ENCODE results near the gene DCBLD1. TPM values are rescaled to one million over a fixed set of nuclear protein-coding genes. Genes with fewer than 3 reads are reported as not detected.

The DCBLD1 gene
- total and polyA plus RNA-seq, 9 of the 15 experiments (the other 6 are each of a cell fraction or from before 2014, with no cell fraction given): 0.80 to 8.5 (median 6.8) TPM

GRCh38 chr6:117494283-117494682 is 11.8 kb downstream of the DCBLD1 start (continued):
- TF ChIP-seq DNMT1 (IDR thresholded peaks at IDR 0.05) (no peak), CHD4 (IDR thresholded peaks at IDR 0.05; ENCODE audit: insufficient read depth, insufficient replicate concordance, low read depth, low read length, poor library complexity, severe bottlenecking) (no peak), HDAC1 (IDR thresholded peaks at IDR 0.05) (no peak), TAL1 (IDR thresholded peaks at IDR 0.05) (peak; percentile 42; the same call in 1 of the 2 replicates)

DNA sequence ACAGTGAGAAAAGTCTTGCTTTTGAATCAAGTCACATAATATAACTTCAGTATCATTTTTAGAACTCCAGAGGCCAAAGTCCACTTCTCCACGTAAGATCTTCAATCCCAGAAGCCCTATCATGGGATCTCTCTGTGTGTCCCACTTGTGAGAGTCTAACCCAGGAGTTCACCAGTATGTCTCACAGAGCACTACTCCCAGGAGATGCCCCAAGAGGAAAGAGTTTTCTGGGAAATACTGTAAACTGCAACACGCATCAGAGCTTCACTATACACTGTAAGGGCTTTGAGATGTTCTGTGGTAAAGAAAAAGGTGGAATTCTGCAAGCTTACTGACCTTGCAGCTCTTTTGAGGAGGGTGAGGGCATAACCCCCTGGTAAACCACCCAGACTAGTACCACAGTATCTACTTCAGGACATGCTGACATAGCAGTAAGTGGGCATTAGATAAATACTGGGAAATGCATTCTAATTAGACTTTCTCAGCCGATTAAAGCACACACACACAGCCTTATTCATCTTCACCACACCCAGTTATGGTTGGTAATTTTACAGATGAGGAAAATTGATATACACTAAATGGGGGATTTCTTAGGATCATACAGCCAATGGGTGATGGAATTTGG is 12.3 kb downstream of the DCBLD1 start:
- H3K4me3 ChIP-seq: no peak overlapping the region
- FAIRE-seq: no peak
- no peaks in the 10 kb centered on the region for H3K36me3 ChIP-seq (ENCODE audit: control insufficient read depth, insufficient read depth, low read length)
- H3K27ac ChIP-seq (ENCODE audit: extremely low read depth, low read depth, low read length): no peak overlapping the region
- H3K9me1 ChIP-seq (ENCODE audit: control insufficient read depth, insufficient read depth, low read length): no peaks in the 10 kb centered on the region
- no peak overlapping the region for H3K9ac ChIP-seq (ENCODE audit: insufficient read depth in 1 of 2, low read depth in 2 of 2, low read length in 2 of 2)
- WGBS (ENCODE audit: insufficient coverage, low coverage, missing lambda C conversion rate): 39% methylated on average over 3 of the region's 3 CpGs
- H3K4me2 ChIP-seq (ENCODE audit: insufficient read depth, low read length): no peak overlapping the region
- H3K9me3 ChIP-seq (replicated peaks; ENCODE audit: control insufficient read depth, insufficient read depth, low read depth, low read length): no peaks in the 10 kb centered on the region
- H3K27me3 ChIP-seq (ENCODE audit: control insufficient read depth in 2 of 2, insufficient read depth in 2 of 2, low read length in 2 of 2): no peaks in the 10 kb centered on the region
- intact Hi-C loops (cut with micrococcal nuclease) (no loop called here), in situ Hi-C loops (cut with MboI) (no loop called here)
- DNase-seq (ENCODE audit: extremely low read depth in 1 of 4, low spot score in 3 of 4): no peak
- H3K79me2 ChIP-seq (ENCODE audit: control insufficient read depth, insufficient read depth, low read length): no peaks in the 10 kb centered on the region
- H2AFZ ChIP-seq (ENCODE audit: low read depth, low read length): no peak overlapping the region
- CTCF ChIA-PET (ENCODE audit: low intra/inter-chr PET ratio): no interaction called here
- POLR2A ChIA-PET: interaction anchor here (0.8 to 1.3 kb wide), 3 partner anchors 11 to 107 kb away, joined by 3 to 4 read pairs (median 3); partner anchors contain the start of genes DCBLD1 and GOPC
- H3K4me1 ChIP-seq (replicated peaks in 1 of 2; ENCODE audit: control insufficient read depth in 2 of 2, insufficient read depth in 2 of 2, low read length in 2 of 2): peaks cover 0 to 5% of the 10 kb centered on the region in 2 experiments; a peak in 2 of 5 replicates
- H4K20me1 ChIP-seq (replicated peaks; ENCODE audit: control insufficient read depth, insufficient read depth, low read length): no peaks in the 10 kb centered on the region
- BruUV-seq (replicated peaks): no TSS peak
- ATAC-seq: peak; percentile 47
- no peak for TF ChIP-seq ADNP (tag; IDR thresholded peaks at IDR 0.05)
- no peak for TF ChIP-seq MYC (IDR thresholded peaks at IDR 0.05; ENCODE audit: low read depth, low read length)
- TF ChIP-seq MYC (CRISPR knock-in tag; IDR thresholded peaks at IDR 0.05; ENCODE audit: borderline replicate concordance, low read depth): no peak
- TF ChIP-seq ZNF57 (CRISPR knock-in tag; IDR thresholded peaks at IDR 0.05): no peak
- TF ChIP-seq KAT7 (CRISPR knock-in tag; IDR thresholded peaks at IDR 0.05; ENCODE audit: borderline replicate concordance): no peak
- TF ChIP-seq ZNF316 (IDR thresholded peaks at IDR 0.05): peak; percentile 55
- TF ChIP-seq, protein P1, sequence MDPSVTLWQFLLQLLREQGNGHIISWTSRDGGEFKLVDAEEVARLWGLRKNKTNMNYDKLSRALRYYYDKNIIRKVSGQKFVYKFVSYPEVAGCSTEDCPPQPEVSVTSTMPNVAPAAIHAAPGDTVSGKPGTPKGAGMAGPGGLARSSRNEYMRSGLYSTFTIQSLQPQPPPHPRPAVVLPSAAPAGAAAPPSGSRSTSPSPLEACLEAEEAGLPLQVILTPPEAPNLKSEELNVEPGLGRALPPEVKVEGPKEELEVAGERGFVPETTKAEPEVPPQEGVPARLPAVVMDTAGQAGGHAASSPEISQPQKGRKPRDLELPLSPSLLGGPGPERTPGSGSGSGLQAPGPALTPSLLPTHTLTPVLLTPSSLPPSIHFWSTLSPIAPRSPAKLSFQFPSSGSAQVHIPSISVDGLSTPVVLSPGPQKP (CRISPR knock-in tag; IDR thresholded peaks at IDR 0.05): no peak
- peak; percentile 51 for TF ChIP-seq MAFG (tag; conservative IDR thresholded peaks at IDR 0.05)
- TF ChIP-seq, protein P2, sequence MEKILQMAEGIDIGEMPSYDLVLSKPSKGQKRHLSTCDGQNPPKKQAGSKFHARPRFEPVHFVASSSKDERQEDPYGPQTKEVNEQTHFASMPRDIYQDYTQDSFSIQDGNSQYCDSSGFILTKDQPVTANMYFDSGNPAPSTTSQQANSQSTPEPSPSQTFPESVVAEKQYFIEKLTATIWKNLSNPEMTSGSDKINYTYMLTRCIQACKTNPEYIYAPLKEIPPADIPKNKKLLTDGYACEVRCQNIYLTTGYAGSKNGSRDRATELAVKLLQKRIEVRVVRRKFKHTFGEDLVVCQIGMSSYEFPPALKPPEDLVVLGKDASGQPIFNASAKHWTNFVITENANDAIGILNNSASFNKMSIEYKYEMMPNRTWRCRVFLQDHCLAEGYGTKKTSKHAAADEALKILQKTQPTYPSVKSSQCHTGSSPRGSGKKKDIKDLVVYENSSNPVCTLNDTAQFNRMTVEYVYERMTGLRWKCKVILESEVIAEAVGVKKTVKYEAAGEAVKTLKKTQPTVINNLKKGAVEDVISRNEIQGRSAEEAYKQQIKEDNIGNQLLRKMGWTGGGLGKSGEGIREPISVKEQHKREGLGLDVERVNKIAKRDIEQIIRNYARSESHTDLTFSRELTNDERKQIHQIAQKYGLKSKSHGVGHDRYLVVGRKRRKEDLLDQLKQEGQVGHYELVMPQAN (IDR thresholded peaks at IDR 0.05; ENCODE audit: borderline replicate concordance): no peak
- TF ChIP-seq ARNT (IDR thresholded peaks at IDR 0.05): no peak
- no peak for TF ChIP-seq ZNF551 (CRISPR knock-in tag; IDR thresholded peaks at IDR 0.05)
- TF ChIP-seq, protein P3, sequence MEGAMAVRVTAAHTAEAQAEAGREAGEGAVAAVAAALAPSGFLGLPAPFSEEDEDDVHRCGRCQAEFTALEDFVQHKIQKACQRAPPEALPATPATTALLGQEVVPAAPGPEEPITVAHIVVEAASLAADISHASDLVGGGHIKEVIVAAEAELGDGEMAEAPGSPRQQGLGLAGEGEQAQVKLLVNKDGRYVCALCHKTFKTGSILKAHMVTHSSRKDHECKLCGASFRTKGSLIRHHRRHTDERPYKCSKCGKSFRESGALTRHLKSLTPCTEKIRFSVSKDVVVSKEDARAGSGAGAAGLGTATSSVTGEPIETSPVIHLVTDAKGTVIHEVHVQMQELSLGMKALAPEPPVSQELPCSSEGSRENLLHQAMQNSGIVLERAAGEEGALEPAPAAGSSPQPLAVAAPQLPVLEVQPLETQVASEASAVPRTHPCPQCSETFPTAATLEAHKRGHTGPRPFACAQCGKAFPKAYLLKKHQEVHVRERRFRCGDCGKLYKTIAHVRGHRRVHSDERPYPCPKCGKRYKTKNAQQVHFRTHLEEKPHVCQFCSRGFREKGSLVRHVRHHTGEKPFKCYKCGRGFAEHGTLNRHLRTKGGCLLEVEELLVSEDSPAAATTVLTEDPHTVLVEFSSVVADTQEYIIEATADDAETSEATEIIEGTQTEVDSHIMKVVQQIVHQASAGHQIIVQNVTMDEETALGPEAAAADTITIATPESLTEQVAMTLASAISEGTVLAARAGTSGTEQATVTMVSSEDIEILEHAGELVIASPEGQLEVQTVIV (CRISPR knock-in tag; IDR thresholded peaks at IDR 0.05; ENCODE audit: borderline replicate concordance): no peak
- no peak for TF ChIP-seq KLF10 (CRISPR knock-in tag; IDR thresholded peaks at IDR 0.05)
